Ramos (cell line): ENCODE measurements around the gene INSIG1.

ENCODE experiments used
- in situ Hi-C: fragments of 300-500 bp; cut with MboI; formaldehyde crosslinking; loops from one replicate; pipeline ENCODE4 v1.14.3; 2022; ENCODE audit warnings: low sequenced_read_pairs; ENCODE audit not compliant: unreplicated experiment

Gene INSIG1

DNA sequence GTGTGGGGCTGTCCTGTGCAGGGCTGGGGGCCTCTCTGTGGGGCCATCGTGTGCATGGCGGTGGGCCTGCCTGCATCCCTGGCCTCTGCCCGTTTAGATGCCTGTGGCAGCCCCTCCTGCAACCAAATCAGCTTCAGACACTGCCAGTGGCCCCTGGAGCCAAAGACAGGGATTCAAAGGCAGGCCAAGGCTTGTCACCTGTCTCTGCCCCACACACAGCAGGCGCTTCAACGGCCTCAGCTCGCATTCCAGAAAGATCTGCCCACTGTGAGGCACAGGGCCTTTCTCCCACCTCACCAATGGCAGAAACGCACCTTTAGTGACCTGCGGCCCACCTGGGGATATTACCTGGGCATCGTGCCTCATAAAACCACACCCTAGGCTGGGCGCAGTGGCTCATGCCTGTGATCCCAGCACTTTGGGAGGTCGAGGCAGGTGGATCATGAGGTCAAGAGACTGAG is 46.0 kb downstream of the INSIG1 start:
- in situ Hi-C loops, result loop anchor here (5.0 kb wide), 1 partner anchor 426 kb away; no protein-coding TSS in a partner anchor

- in situ Hi-C loops, result loop anchor here (5.0 kb wide), 1 partner anchor 427 kb away; no protein-coding TSS in a partner anchor
Observed at GRCh38 chr7:155344270-155344617, 46.6 kb downstream of the INSIG1 start.

DNA sequence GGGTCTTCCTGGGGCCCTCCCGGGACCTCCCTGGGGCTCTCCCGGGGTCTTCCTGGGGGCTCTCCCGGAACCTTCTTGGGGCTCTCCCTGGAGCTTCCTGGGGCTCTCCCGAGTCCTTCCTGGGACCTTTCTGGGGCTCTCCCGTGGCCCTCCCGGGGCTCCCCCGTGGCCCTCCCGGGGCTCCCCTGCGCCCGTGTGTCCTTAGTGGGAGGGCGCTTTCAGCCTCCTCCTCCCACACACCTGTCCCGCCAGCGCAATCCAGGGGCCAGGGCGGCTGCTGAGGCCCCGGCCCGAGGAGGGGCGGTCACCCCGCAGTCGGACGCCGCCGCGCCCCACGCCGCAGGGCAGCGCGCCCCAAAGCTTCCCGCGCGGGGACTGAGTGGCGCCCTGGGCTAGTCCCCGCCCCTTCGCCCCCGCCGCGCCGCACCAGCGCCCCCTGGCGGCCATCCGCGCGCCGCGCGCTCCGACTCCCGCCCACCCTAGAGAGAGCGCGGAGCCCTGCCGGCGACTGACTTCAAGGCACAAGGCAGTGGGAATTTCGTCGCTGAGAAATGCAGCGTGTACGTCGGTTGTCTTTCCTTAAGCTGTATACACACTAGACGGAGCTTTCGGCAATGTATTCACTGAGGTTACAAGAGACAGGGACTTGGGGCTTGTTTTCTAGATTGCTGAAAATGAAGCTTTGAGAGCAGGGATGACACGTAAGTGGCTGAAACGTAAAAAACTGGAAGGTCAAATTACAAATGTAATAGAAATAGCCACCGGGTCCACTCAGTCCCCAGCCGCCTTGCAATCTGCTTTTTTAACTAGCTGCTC is 47.1 kb downstream of the INSIG1 start:
- in situ Hi-C loops, result loop anchor here (5.0 kb wide), 1 partner anchor 428 kb away; no protein-coding TSS in a partner anchor

DNA sequence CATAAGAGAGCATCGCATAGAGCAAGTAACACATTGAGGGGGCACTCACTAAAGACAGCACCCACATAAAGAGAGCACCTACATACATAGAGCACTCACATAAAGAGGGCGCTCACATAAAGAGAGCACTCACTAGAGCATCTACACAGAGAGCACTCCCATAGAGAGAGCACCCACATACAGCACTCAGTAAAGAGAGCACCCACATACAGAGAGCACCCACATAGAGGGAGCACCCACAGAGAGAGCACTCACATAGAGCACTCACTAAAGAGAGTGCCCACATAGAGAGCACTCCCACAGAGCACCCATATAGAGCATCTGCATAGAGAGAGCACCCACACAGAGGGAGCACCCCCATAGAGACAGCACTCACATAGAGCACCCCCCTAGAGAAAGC is 47.8 kb downstream of the INSIG1 start:
- in situ Hi-C loops, result no loop called here

DNA sequence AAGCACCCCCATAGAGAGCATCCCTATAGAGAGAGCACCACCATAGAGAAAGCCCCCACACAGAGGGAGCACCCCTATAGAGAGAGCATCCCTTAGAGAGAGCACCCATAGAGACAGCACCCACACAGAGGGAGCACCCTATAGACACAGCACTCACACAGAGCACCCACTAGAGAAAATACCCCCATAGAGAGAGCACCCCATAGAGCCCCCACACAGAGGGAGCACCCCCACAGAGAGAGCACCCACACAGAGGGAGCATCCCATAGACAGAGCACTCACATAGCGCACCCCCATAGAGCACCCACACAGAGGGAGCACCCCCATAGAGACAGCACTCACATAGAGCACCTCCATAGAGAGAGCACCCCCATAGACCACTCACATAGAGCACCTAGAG is 48.6 kb downstream of the INSIG1 start:
- in situ Hi-C loops, result no loop called here

- in situ Hi-C loops, result no loop called here
Observed at GRCh38 chr7:155348806-155349205, 51.1 kb downstream of the INSIG1 start.

GRCh38 chr7:155349601-155350331 is 52.1 kb downstream of the INSIG1 start:
- in situ Hi-C loops, result no loop called here

DNA sequence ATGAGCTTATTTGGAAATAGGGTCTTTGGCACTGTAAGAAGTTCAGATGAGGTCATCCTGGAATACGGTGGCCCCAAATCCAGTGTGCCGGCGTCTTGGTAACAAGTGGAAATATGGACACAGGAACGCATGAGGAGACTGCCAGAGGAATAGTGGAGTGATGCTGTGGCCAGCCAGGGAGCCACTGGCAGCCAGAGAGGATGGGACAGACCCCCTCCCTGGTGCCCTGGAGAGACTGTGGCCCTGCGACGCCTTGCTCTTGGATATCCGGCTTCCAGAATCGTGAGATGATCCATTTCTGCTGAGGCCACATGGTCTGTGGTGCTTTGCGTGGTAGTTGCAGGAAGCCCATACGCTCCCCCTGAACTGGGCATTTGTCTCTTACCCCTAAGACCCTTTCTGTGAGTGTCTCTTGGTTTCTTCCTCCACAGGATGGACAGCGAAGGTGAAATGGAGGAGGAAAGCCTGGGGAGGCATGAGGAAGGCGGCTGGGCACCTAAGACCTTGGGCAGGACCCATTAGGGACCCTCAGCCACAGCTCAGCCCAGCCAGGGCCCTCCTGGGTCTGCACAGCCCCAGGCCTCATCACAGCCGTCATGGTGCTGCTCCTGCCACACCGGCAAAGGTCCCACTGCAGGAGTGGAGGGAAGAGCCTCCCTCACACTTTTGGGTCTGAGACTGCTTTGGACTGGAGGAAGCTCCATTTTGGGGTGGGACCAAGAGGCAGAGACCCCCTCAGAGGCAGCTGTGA is 53.6 kb downstream of the INSIG1 start:
- in situ Hi-C loops, result no loop called here

DNA sequence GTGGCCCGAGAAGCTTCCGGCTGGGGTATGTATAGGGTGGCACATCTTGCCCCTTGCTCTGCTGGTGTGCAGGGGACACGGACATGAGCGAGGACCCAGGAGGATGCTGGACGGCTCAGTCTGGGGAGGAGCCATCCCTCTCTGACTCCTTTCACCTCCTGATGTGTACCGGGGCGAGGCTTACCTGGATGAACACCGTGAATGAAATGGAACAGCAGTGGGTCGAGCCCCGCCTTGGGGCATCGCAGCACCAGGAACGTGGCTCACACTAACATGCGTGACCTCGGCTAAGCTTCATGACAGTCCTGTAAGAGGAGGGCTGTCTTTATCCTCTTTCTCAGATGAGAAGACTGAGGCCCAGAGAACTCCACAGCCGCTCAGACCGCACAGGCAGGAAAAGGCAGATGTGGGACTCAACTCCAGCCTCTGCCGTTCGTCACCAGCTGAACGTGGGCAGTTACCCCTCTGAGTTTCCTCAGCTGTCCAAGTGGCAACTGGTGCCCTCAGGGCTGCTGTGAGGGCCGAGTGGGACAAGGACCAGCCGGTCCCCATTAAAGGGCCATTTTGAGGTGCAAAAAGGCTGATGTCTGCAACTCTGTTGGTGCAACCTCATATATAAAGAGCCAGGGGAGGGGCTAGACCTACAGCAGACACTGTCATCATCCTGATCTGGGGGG is 54.5 kb downstream of the INSIG1 start:
- in situ Hi-C loops, result no loop called here

GRCh38 chr7:155352753-155353115 is 55.1 kb downstream of the INSIG1 start:
- in situ Hi-C loops, result no loop called here

- in situ Hi-C loops, result no loop called here
Observed at GRCh38 chr7:155353256-155353897, 55.7 kb downstream of the INSIG1 start.

DNA sequence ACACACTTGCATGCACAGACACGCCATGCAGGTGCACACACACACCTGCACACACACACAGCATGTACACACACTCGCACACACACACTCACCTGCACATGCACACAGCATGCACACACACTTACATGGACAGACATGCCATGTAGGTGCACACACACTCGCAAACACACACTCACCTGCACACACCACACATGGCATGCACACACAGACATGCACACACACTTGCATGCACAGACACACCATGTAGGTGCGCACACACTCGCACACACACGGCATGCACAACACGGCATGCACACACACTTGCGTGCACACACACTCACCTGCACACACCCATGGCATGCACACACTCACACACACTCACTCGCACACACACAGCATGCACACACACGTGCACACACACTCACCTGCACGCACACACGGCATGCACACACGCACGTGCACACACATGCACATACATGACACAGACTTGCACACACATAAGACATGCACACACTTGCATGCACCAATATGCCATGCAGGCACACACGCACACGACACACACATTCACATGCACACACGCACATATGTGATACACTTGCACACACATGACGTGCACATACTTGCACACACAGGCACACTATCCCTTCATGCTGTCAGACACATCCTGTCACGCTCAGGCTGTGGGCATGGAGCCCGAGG is 56.8 kb downstream of the INSIG1 start:
- in situ Hi-C loops, result no loop called here

- in situ Hi-C loops, result no loop called here
Observed at GRCh38 chr7:155355176-155355575, 57.5 kb downstream of the INSIG1 start.

- in situ Hi-C loops, result no loop called here
Observed at GRCh38 chr7:155355745-155356144, 58.1 kb downstream of the INSIG1 start.

- in situ Hi-C loops, result no loop called here
Observed at GRCh38 chr7:155356323-155357105, 58.8 kb downstream of the INSIG1 start.

GRCh38 chr7:155357573-155358041 is 59.9 kb downstream of the INSIG1 start:
- in situ Hi-C loops, result no loop called here

- in situ Hi-C loops, result no loop called here
Observed at GRCh38 chr7:155358066-155358947, 60.6 kb downstream of the INSIG1 start.
